AG08396 (cell line): Measurements from ENCODE around the gene EIF1AD.
"Not testable (repeated sequence)": the region's sequence is repeated elsewhere in the genome, so short reads cannot be mapped to it uniquely, and the experiment has no call there.

Experiments
- DNase-seq: peaks from one replicate; pipeline ENCODE4 v3.0.0; 2012; ENCODE audit warnings: low spot score, mixed read lengths

EIF1AD gene, protein sequence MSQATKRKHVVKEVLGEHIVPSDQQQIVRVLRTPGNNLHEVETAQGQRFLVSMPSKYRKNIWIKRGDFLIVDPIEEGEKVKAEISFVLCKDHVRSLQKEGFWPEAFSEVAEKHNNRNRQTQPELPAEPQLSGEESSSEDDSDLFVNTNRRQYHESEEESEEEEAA

DNA sequence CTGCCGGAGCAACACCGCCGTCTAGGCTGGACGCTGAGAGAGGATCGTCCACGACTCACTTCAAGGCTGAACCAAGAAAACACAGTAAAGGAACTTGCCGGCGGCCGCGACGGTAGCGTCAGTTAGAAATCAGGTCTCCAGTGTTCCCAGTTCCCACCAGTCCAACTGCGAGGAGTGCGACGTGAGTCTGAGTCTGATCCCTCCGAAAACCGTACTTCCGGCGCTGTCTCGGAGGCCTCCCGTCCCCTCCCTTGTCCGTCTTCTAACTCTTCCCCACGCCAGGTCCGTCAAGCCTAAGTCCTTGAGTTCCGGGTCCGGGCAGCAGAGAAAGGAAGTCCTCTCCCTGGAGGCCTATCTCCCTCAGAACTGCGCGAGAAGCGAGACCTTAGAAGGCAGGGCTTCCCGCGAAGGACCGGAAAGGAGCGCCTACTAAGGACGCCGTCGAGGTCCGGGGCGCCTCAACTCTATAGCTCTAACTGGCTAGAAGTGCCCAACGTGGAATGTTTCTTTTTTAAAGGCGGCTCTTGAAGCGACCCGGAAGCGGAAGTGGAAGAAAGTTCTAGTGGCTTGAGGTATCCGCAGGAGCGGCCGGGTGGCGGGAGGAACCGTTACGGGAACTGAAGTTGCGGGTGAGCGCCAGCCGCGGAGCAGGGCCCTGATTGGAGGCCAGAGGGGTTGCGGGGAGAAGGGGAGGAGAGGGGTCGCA, at the start of gene EIF1AD, which contains the start of gene BANF1:
TSS of gene EIF1AD (minus strand) at position 216 of the 706 bp plus-strand sequence. CDS start 1,768 bp downstream, outside the sequence.
TSS of gene BANF1 (plus strand) at position 562 of the 706 bp plus-strand sequence. CDS start 748 bp downstream, outside the sequence.
- peak; percentile 93 for DNase-seq

DNA sequence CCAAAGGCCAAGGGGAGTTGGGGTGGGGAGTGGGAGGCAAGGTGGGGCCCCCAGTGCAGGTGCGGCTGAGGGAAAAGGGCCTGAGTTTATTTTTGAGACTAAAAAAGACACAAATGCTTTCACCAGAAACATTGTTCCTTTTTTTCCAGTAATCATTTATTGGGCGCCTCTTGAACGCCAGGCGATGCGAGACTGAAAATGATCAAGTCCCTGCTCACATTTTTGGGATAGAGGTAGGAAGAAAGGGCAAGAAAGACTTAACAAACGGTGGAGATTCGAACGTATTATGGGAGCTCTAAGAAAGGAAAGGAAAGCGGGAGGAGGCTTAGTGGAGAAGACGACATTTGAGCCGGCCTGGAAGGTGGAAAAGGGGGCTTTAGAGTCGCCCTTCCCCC, 49.4 kb upstream of the EIF1AD start:
- DNase-seq = no peak

DNA sequence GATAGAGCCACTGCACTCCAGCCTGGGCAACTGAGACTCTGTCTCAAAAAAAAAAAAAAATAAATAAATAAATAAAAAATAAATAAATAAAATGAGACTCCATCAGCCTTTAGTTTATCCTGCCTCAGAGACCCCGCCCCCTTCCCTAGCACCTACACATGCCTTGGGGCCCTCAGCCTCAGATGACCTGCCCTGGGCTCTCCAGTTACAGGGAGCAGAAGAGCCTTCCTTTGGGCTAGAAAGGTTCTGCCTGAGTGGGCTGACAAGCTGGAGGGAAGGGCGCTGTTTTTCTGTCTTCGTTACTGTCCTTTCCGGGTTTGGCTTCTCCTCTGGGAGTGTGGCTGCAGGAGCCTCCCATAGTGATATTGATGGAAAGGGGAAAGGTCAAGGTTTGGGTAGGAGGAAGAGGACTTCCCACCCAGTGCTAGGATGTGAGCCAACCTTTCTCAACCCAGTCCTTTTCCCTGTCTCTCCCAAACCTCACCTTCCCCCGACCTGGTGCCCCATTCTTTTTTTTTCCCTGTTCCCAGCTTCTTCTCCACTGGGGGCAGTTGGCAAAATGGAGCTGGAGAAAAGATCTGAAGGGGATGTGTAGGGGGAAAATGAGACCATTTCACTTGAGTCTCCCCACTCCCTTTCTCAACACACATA, 48.7 kb upstream of the EIF1AD start:
- DNase-seq = no peak

DNA sequence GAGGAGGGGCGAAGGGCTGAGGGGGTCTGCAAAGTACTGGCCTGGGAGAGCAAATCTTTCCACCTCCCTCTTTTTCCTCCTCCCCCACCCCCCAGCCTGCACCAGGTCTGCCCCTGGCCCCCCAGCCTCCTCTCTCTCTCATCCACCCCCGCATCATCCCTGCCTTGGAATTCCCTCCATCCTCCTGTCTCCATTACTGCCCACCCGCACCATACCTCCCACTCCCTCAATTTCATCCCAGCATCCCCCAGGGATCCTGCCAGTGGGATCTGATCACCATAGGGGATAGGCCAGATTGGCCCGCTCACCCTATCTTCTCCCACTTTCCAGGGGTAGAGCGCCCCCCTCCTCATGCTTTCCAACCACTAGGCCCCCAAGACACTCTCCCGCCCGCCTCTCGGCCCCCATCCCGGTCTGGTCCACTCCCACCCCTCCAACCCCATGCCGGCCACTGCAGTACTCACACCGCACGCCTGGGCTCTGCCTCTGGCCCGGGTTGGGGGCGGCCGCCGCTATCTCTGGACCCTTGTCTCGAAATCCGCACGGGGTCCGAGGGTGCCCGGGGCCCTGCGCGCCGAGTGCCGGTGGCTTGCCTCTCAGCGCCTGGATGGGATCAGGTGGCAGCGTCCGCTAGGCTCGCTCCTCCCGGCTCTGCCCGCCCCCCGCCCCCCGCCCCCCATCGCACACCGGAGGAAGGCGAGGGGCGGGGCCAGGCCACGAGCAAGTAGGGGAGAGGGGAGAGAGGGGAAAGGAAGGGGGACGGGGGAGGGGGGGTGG, 46.8 kb upstream of the EIF1AD start, which contains the start of gene GAL3ST3:
TSS of gene GAL3ST3 (minus strand) at position 615 of the 777 bp plus-strand sequence. CDS start 3,746 bp downstream, outside the sequence.
- no peak for DNase-seq

DNA sequence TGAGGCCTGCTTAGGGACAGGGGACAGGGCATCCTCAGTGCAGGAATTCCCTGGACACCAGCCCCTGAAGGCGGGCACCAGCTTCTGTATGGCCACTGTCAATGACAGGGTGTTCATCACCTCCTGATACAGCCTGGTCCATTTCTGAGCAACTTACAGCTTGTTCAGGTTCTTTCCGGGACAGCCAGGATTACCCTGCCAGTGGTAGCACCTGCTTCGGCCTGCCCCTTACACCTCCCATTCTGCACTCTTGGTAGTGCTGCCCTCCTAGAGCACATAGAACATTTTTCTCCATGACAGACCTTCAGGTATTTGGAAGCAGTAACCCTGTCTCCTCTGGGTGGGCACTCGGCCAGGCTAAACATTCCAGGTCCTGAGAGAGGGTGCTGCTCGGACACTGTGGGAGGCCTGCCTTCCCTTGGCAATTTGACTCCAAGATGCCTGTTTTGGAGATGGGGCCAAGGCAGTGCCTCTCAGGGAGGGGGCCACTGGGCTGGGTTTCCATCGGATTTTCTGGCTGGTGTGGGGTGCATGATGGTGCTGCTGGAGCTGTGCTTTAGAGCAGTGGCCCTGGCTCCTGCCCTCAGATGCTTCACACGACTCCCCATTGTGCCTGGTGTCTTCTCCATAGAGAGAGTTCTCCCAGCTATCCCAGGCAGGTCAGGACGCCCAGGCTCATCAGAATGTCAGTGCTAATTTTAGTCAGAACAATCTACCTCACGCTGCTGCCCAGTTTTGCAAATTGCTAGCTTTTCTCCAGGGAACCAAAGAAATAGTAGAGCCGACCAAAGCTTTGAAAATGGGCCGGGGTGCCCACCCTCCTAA, 45.8 kb upstream of the EIF1AD start:
- DNase-seq = no peak

DNA sequence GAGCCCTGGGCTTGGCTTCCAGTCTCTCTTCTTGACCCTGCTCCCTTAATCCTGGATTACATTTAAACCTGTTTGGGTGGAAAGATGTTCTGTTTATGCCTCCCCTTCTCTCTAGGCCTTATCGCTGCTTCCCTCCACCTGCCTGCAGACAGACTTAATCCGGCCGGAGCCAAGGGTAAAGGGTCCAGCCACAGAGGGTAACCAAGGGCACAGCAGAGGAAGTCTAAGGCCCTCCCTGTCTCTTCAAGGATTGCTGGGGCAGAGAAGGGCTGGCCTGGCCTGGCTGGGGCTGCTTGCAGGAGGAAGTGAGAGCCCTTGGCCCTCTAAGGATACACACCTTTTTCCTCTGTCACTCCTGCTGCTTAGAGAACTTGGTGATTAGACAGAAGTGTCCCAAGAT, 44.9 kb upstream of the EIF1AD start:
- DNase-seq = no peak

DNA sequence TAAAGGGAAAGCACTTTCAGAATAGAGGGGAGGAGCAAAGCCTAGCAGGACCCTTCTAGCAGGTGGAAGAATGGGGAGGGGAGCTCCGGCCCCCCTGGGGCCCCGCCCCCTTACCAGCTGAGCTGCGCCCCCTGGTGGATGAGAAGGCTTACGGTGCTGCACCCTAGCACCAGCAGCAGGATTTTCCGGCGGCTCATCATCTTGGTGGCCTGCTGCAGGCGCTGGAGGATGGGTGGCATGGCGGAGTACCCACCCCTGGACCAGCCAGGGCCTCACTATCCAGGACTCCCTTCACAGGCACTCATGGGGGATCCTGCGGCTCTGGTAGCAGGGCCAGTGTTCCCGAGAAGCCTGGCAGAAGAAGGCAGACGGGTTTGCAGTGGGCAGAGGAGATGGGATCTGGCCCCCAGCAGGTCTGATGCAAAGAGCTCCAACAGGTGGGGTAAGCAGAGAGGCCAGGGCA, 43.3 kb upstream of the EIF1AD start:
- peak; percentile 92 for DNase-seq

DNA sequence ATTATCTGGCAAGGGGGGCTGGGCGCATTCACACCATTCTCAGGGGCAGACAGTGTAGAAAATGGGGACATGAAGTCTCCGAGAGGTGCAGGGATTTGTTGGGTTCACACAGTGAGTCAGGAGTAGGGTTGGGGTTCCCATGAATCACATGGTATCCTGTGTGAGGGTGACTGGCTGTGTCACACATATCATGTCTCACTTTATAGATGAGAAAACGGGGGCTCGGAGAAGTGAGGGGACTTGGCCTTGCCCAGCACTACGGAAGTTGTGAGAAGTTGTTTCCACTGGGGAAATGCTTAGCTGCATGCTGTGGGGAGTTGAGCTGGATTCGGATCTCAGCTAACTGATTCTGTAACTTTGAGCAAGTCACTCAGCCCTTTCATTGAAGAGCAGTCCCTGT, 42.8 kb upstream of the EIF1AD start:
- no peak for DNase-seq

DNA sequence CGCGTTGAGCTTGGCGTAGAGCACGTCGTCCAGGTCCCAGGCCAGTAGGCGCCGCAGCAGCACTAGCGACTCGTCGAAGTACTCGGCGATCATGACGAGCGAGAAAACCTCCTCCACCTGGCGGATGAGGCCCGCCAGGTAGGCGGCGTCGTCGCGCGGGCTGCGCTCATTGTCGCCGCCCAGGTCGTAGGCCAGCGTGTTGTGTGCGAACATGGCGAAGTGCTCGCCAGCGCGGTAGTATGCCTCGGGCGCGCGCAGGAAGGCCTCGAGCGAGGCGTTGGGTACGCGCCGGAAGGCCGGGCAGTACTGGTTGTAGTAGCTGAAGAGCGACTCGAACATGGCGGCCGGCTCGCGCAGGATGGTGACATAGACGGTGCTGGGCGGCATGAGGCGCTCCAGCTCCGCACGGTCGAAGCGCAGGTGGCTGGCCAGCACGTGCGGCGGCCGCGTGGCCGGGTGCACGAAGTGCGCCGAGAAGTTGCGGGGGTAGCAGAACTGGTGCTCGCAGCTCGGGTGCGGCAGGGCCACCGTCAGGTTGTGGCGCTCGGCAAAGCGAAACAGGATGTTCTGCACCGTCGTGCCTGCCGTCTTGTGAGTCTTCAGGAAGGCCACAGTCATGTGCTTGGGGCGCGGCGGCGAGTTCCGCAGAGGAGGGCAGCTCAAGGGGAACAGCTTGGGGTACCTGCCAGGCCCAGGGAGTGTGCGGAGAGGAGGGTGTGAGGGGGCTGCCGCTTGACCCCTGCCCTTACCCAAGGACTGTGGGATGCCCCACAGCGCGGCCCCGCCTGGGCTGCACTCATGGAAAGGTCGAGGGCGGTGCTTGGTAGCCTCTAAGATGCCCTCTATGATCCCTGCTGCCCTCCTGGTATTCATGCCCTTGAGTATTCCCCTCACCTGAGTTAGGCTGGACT, 41.3 kb upstream of the EIF1AD start:
- DNase-seq = no peak

DNA sequence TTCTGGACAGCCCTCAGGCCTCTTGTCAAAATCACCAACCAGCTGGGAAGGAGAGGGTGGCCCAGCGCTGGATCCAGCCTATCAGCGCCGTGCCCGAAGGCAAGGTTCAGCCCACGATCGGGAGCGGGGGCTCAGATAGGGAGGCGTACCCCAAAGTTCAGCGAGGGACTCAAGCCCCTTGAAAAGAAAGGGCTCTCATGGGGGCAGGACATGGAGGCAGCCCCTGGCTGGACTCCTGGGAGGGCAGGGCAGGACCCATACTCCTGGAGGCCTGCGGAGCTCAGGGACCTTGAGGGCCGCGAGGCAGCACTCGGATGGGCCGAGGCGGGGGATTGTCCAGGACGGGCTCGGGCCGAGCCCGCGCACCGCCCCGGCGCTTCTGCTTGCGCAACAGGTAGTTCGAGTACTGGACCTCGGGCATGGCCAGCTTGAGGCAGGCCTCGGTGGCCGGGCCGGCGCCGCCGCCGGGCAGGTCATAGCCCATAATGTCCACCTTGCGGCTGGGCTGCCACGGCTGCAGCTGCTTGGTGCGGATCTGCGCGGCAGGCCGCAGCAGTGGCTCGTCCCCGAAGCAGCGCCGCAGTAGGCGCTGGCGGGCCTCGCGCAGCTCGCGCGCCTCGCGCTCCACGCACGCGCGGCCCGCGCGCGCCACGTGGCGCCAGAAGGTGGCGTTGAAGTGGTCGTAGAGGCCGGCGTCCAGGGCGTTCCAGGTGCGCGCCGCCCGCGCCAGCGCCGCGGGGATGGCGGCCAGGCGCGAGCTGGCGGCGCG, 40.5 kb upstream of the EIF1AD start:
- DNase-seq = no peak

DNA sequence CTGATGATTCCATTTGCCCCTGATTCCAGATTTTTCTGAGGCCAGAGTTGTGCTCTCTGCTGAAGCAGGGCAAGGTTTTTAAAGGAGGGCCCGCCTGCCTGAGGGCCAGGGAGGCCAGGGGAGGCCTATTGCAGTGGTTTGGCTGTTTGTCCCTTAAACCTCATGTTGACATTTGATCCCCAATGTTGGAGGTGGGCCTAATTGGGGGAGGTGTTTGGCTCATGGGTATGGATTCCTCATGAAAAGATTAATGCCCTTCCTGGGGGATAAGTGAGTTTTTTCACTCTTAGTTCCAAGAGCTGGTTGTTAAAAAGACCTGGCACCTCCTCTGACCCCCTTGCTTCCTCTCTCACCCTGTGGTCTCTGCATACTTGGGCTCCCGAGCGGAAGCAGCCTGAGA, 37.8 kb upstream of the EIF1AD start:
- no peak for DNase-seq

DNA sequence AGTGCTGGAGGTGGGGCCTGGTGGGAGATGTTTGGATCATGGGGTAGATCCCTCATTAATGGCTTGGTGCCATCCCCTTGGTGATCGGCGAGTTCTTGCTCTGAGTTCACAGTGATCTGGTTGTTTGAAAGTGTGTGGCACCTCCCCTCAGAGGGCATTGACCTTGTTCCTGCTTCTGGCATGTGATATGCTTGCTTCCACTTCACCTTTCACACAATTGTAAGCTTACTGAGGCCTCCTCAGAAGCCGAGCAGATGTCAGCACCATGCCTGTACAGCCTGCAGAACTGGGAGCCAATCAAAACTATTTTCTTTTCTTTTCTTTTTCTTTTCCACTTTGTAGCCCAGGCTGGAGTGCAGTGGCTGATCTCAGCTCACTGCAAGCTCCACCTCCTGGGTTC, 35.4 kb upstream of the EIF1AD start:
- DNase-seq = no peak

DNA sequence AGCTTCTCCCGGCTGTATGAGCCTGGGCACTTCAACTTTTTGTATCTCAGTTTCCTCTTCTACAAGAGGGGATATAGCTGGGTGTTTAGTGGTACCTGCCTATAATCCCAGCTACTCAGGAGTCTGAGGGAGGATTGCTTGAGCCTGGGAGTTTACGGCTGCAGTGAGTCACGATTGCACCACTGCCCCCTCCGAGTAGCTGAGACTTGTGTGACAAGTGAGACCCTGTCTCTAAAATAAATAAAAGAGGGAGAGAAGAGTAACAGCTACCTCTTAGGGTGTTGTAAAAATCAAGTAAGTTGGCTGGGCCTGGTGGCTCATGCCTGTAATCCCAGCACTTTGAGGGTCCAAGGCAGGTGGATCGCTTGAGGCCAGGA, 34.4 kb upstream of the EIF1AD start:
- no peak for DNase-seq

DNA sequence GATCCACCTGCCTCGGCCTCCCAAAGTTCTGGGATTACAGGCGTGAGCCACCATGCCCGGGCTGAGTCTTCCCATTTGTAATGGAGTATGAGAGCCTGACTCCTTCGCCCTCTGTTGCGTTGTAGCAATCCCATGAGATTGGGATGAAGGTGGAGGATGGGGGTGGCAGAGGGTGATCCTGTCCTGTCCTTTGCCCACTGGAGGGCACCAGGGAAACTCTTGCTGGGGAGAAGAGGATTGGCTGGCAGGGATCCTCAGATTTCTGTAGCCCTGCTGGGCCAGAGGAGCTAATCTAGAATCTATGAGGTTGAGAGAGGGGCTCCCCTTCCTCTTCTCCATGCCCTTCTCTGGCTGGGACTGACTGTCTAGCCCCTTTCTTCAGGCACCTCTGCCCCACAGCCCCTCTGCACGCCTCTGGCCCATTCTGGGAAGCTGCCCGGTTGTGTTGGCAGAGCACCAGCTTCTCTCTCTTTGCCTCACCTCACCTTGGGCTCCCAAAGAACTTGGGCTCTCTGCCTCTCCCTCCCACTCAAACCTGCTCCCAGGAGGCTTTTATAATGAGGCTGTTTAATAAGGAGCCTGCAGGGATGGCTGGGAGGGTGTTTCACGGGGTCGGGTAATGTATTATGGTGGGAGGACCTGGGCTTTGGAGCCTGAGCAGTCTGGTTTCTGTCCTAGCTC, 33.8 kb upstream of the EIF1AD start:
- no peak for DNase-seq

DNA sequence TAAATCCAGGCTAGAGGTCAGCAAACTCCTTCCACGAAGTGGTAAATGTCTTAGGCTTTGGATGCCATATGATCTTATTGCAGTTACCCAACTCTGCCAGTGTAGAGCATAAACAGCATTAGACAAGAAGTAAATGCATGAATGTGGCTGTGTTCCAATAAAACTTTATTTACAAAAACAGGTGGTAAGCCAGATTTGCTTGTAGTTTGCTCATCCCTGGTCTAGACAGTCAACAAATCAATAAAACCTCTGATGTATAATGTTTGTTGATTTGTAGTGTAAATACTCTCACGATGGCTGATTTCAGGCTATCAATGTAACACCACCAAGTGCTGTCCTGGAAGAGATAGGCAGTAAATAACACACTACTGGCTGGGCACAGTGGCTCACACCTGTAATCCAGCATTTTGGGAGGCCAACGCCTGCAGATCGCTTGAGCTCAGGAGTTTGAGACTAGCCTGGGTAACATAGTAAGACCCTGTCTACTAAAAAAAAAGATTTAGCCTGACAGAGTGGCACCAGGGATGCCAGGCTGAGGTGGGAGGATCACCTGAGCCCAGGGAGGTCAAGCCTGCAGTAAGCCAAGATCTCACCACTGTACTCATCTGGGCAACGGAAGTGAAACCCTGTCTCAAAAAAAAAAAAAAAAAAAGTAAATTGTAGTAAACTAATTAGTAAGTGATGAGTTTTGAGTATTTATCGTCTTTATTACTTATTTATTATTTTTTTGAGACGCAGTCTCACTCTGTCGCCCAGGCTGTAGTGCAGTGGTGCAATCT, 31.2 kb upstream of the EIF1AD start:
- no peak for DNase-seq

DNA sequence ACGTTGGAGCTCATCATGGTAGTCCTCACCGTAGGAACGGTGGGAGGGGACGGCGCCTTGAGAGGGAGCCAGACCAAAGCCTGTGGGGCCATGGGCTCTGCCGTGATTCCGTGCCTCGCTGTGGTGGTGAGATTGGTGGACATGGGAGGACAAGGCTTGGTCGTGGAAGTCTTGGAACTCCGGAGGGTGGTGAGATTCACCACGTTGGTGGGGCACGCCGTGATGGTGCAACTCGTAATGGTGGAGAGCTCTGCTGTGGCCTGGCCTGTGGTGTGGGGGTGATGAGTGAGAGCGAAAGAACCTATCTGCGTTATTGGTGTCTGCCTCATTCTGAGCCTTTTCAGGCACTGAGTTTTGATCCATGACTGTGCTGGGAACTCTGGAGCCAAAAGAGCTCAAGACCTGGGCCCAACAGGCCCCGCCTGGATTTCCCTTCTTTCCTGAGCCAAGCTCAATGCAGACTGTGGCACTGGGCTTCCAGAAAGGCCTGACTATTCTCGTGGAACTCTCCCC, 24.1 kb upstream of the EIF1AD start, which contains the start of gene CATSPER1:
TSS of gene CATSPER1 (minus strand) at position 463 of the 513 bp plus-strand sequence. CDS start at position 363, 100 bp downstream.
- no peak for DNase-seq

DNA sequence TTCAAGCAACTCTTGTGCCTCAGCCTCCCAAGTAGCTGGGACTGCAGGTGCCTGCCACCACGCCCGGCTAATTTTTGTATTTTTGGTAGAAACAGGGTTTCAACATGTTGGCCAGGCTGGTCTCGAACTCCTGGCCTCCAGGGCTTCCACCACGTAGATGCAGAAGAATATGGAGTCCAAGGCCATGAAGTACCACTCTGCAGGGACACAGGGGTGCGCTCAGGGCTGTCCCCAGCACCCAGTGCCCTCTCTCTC, 21.2 kb upstream of the EIF1AD start:
- not testable (repeated sequence) for DNase-seq
